Measurements from ENCODE around the gene AKAP13. TPM values are rescaled to one million over a fixed set of nuclear protein-coding genes. Genes with fewer than 3 reads are reported as not detected.
"Not testable (repeated sequence)": the region's sequence is repeated elsewhere in the genome, so short reads cannot be mapped to it uniquely, and the experiment has no call there.

The AKAP13 gene
- total RNA-seq, 2 experiments from 2014 or later: 282 to 304 TPM

GRCh38 chr15:85480923-85481322 lies 100.5 kb downstream of the AKAP13 start:
- H3K4me1 Mint-ChIP-seq (ENCODE audit: low read depth): peaks cover 84% of the 10 kb centered on the region
- peaks cover 19% of the 10 kb centered on the region for H3K4me1 ChIP-seq (ENCODE audit: insufficient read depth, low read length)
- no peak overlapping the region for H3K27ac ChIP-seq (ENCODE audit: low read depth in 1 of 2, low read length in 2 of 2)
- H3K27ac Mint-ChIP-seq: peak overlapping the region; percentile 76
- no peaks in the 10 kb centered on the region for H3K36me3 Mint-ChIP-seq (ENCODE audit: low read depth)
- peaks cover 2% of the 10 kb centered on the region for H3K36me3 ChIP-seq (ENCODE audit: insufficient read depth, low read length)
- TF ChIP-seq, protein P1, sequence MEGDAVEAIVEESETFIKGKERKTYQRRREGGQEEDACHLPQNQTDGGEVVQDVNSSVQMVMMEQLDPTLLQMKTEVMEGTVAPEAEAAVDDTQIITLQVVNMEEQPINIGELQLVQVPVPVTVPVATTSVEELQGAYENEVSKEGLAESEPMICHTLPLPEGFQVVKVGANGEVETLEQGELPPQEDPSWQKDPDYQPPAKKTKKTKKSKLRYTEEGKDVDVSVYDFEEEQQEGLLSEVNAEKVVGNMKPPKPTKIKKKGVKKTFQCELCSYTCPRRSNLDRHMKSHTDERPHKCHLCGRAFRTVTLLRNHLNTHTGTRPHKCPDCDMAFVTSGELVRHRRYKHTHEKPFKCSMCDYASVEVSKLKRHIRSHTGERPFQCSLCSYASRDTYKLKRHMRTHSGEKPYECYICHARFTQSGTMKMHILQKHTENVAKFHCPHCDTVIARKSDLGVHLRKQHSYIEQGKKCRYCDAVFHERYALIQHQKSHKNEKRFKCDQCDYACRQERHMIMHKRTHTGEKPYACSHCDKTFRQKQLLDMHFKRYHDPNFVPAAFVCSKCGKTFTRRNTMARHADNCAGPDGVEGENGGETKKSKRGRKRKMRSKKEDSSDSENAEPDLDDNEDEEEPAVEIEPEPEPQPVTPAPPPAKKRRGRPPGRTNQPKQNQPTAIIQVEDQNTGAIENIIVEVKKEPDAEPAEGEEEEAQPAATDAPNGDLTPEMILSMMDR (IDR thresholded peaks at IDR 0.05): no peak
- ATAC-seq (ENCODE audit: poor library complexity): no peak
- no peaks in the 10 kb centered on the region for H3K27me3 Mint-ChIP-seq
- CTCF ChIA-PET: no interaction called here
- intact Hi-C loops (cut with DNase I, micrococcal nuclease): no loop called here
- no peak for DNase-seq
- H3K4me3 Mint-ChIP-seq: no peak overlapping the region
- no peaks in the 10 kb centered on the region for H3K27me3 ChIP-seq (ENCODE audit: control insufficient read depth in 1 of 2, insufficient read depth in 2 of 2, low read length in 2 of 2)
- H3K9me3 ChIP-seq (ENCODE audit: control insufficient read depth in 1 of 2, insufficient read depth in 1 of 2, low read length in 2 of 2): no peaks in the 10 kb centered on the region
- no peaks in the 10 kb centered on the region for H3K9me3 Mint-ChIP-seq
- H3K4me3 ChIP-seq (ENCODE audit: low read length): no peak overlapping the region
- POLR2A ChIA-PET: no interaction called here

- H3K9me3 Mint-ChIP-seq; intact Hi-C loops (cut with DNase I, micrococcal nuclease); H3K4me3 Mint-ChIP-seq; H3K36me3 ChIP-seq (ENCODE audit: insufficient read depth, low read length); H3K9me3 ChIP-seq (ENCODE audit: control insufficient read depth in 1 of 2, insufficient read depth in 1 of 2, low read length in 2 of 2); H3K36me3 Mint-ChIP-seq (ENCODE audit: low read depth); H3K27ac ChIP-seq (ENCODE audit: low read depth in 1 of 2, low read length in 2 of 2); H3K4me3 ChIP-seq (ENCODE audit: low read length); POLR2A ChIA-PET; H3K27me3 Mint-ChIP-seq; H3K27me3 ChIP-seq (ENCODE audit: control insufficient read depth in 1 of 2, insufficient read depth in 2 of 2, low read length in 2 of 2); CTCF ChIA-PET: not testable (repeated sequence)
- peaks cover 17% of the 10 kb centered on the region for H3K4me1 ChIP-seq (ENCODE audit: insufficient read depth, low read length)
- peak overlapping the region; percentile 76 for H3K27ac Mint-ChIP-seq
- peak in 1 of 14 experiments; percentile 18 for DNase-seq
- ATAC-seq (ENCODE audit: poor library complexity): peak; percentile 48
- peaks cover 81% of the 10 kb centered on the region for H3K4me1 Mint-ChIP-seq (ENCODE audit: low read depth)
Observed at GRCh38 chr15:85481543-85481942, 101.1 kb downstream of the AKAP13 start.

DNA sequence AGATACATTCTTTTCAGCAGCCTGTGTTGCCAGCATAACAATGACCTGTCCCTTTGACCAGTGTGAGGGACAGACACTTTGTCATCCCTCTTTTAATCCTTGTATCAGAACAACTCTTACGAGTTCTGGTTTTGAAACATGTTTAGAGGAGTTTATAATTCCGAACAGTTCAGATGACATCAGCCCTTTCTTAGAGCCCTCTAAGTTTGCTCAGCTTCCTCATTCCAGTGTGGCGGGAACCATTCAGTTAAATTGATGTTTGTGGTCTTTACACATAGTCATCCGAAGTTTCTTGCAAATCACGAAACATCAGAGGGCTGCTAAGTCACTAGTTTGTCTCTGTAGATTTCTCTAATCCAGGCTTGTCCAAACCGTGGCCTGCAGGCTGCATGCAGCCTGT lies 102.5 kb downstream of the AKAP13 start:
- no peak overlapping the region for H3K27ac Mint-ChIP-seq

GRCh38 chr15:85483955-85484354 lies 103.6 kb downstream of the AKAP13 start:
- H3K4me3 Mint-ChIP-seq; H3K27me3 Mint-ChIP-seq; H3K27me3 ChIP-seq (ENCODE audit: control insufficient read depth in 1 of 2, insufficient read depth in 2 of 2, low read length in 2 of 2); DNase-seq; H3K9me3 Mint-ChIP-seq; H3K9me3 ChIP-seq (ENCODE audit: control insufficient read depth in 1 of 2, insufficient read depth in 1 of 2, low read length in 2 of 2); POLR2A ChIA-PET; CTCF ChIA-PET; H3K27ac ChIP-seq (ENCODE audit: low read depth in 1 of 2, low read length in 2 of 2); H3K4me3 ChIP-seq (ENCODE audit: low read length); H3K36me3 ChIP-seq (ENCODE audit: insufficient read depth, low read length); intact Hi-C loops (cut with DNase I, micrococcal nuclease); ATAC-seq (ENCODE audit: poor library complexity): not testable (repeated sequence)
- peaks cover 70% of the 10 kb centered on the region for H3K4me1 Mint-ChIP-seq (ENCODE audit: low read depth)
- H3K4me1 ChIP-seq (ENCODE audit: insufficient read depth, low read length): peaks cover 16% of the 10 kb centered on the region
- peaks cover 17% of the 10 kb centered on the region for H3K36me3 Mint-ChIP-seq (ENCODE audit: low read depth)
- H3K27ac Mint-ChIP-seq: peak overlapping the region; percentile 1

More for the DNA sequence above, 102.5 kb downstream of the AKAP13 start:
- ChIA-PET POLR2A (interaction anchor here (0.5 kb wide), 1 partner anchor 114 kb away, joined by 3 read pairs; no protein-coding TSS in a partner anchor), CTCF (no interaction called here)
- Histone ChIP-seq H3K27me3 (ENCODE audit: control insufficient read depth in 1 of 2, insufficient read depth in 2 of 2, low read length in 2 of 2) (no peaks in the 10 kb centered on the region), H3K36me3 (ENCODE audit: insufficient read depth, low read length) (peaks cover 3% of the 10 kb centered on the region), H3K27ac (ENCODE audit: low read depth in 1 of 2, low read length in 2 of 2) (no peak overlapping the region), H3K4me3 (ENCODE audit: low read length) (no peak overlapping the region), H3K9me3 (ENCODE audit: control insufficient read depth in 1 of 2, insufficient read depth in 1 of 2, low read length in 2 of 2) (no peaks in the 10 kb centered on the region), H3K4me1 (ENCODE audit: insufficient read depth, low read length) (peaks cover 14% of the 10 kb centered on the region)
- intact Hi-C loops (cut with DNase I, micrococcal nuclease): no loop called here
- no peak for DNase-seq
- H3K4me1 Mint-ChIP-seq (ENCODE audit: low read depth): peaks cover 69% of the 10 kb centered on the region
- no peaks in the 10 kb centered on the region for H3K9me3 Mint-ChIP-seq
- H3K4me3 Mint-ChIP-seq: no peak overlapping the region
- peaks cover 9% of the 10 kb centered on the region for H3K36me3 Mint-ChIP-seq (ENCODE audit: low read depth)
- no peaks in the 10 kb centered on the region for H3K27me3 Mint-ChIP-seq
- ATAC-seq (ENCODE audit: poor library complexity): no peak
- TF ChIP-seq, protein P1 (IDR thresholded peaks at IDR 0.05): no peak

GRCh38 chr15:85484923-85485322 lies 104.5 kb downstream of the AKAP13 start:
- intact Hi-C loops (cut with DNase I, micrococcal nuclease): loop anchor here (5.0 kb wide), 3 partner anchors 222 to 357 kb away; no protein-coding TSS in a partner anchor
- POLR2A ChIA-PET; H3K27me3 Mint-ChIP-seq; H3K4me3 Mint-ChIP-seq; H3K4me3 ChIP-seq (ENCODE audit: low read length); H3K9me3 Mint-ChIP-seq; H3K27ac ChIP-seq (ENCODE audit: low read depth in 1 of 2, low read length in 2 of 2); H3K4me1 ChIP-seq (ENCODE audit: insufficient read depth, low read length); H3K36me3 ChIP-seq (ENCODE audit: insufficient read depth, low read length); H3K9me3 ChIP-seq (ENCODE audit: control insufficient read depth in 1 of 2, insufficient read depth in 1 of 2, low read length in 2 of 2); H3K27me3 ChIP-seq (ENCODE audit: control insufficient read depth in 1 of 2, insufficient read depth in 2 of 2, low read length in 2 of 2); DNase-seq; ATAC-seq (ENCODE audit: poor library complexity): not testable (repeated sequence)
- Mint-ChIP-seq H3K27ac (peak overlapping the region; percentile 1), H3K36me3 (ENCODE audit: low read depth) (peaks cover 17% of the 10 kb centered on the region), H3K4me1 (ENCODE audit: low read depth) (peaks cover 69% of the 10 kb centered on the region)
- CTCF ChIA-PET: interaction anchor here (1.1 to 2.4 kb wide), 3 partner anchors 9 to 73 kb away, joined by 3 to 9 read pairs (median 3); no protein-coding TSS in a partner anchor
